ENCODE results near the gene CAMK4.

The CAMK4 gene

GRCh38 chr5:111512375-111513130 lies 288.4 kb downstream of the CAMK4 start, which contains the start of gene STARD4:
Gene STARD4 (minus strand): TSS chr5:111512535. CDS start chr5:111507433, 5,102 bp downstream.
- ChIA-PET CTCF (interaction anchor here (0.6 to 1.3 kb wide), 4 partner anchors 19 to 322 kb away, joined by 3 to 6 read pairs (median 4); no protein-coding TSS in a partner anchor), POLR2A (ENCODE audit: low non-redundant PET) (no interaction called here)
- TF ChIP-seq CTCF (conservative IDR thresholded peaks at IDR 0.05; ENCODE audit: low read depth), result no peak

GRCh38 chr5:111513131-111513520 lies 288.9 kb downstream of the CAMK4 start:
- peak overlapping the region; percentile 97 for H3K27ac ChIP-seq
- CTCF ChIA-PET, result interaction anchor here (0.6 kb wide), 1 partner anchor 321 kb away, joined by 3 read pairs; no protein-coding TSS in a partner anchor
- no peak for TF ChIP-seq CTCF (conservative IDR thresholded peaks at IDR 0.05; ENCODE audit: low read depth)
- DNase-seq (ENCODE audit: low spot score), result no peak
- POLR2A ChIA-PET (ENCODE audit: low non-redundant PET), result no interaction called here

More at GRCh38 chr5:111512375-111513130, 288.4 kb downstream of the CAMK4 start, which contains the start of gene STARD4:
- H3K27ac ChIP-seq, result peak within 1 kb of the TSS; percentile 97
- DNase-seq (ENCODE audit: low spot score), result peak; percentile 99

GRCh38 chr5:111514087-111514486 lies 289.9 kb downstream of the CAMK4 start:
- H3K27ac ChIP-seq, result no peak overlapping the region
- no peak for DNase-seq (ENCODE audit: low spot score)
- TF ChIP-seq CTCF (conservative IDR thresholded peaks at IDR 0.05; ENCODE audit: low read depth), result no peak
- CTCF ChIA-PET, result no interaction called here
- POLR2A ChIA-PET (ENCODE audit: low non-redundant PET), result no interaction called here

GRCh38 chr5:111517853-111518501 lies 293.8 kb downstream of the CAMK4 start:
- H3K27ac ChIP-seq, result no peak overlapping the region
- ChIA-PET POLR2A (ENCODE audit: low non-redundant PET) (no interaction called here), CTCF (no interaction called here)
- TF ChIP-seq CTCF (conservative IDR thresholded peaks at IDR 0.05; ENCODE audit: low read depth), result no peak
- DNase-seq (ENCODE audit: low spot score), result no peak

- no peak for DNase-seq (ENCODE audit: low spot score)
- no peak for TF ChIP-seq CTCF (conservative IDR thresholded peaks at IDR 0.05; ENCODE audit: low read depth)
- no peak overlapping the region for H3K27ac ChIP-seq
- ChIA-PET CTCF (no interaction called here), POLR2A (ENCODE audit: low non-redundant PET) (no interaction called here)
Measured at GRCh38 chr5:111518777-111519176, 294.6 kb downstream of the CAMK4 start.

- no peak for TF ChIP-seq CTCF (conservative IDR thresholded peaks at IDR 0.05; ENCODE audit: low read depth)
- no peak for DNase-seq (ENCODE audit: low spot score)
- CTCF ChIA-PET, result interaction anchor here (1.3 kb wide), 1 partner anchor 9 kb away, joined by 3 read pairs; no protein-coding TSS in a partner anchor
- POLR2A ChIA-PET (ENCODE audit: low non-redundant PET), result no interaction called here
- no peak overlapping the region for H3K27ac ChIP-seq
Measured at GRCh38 chr5:111520908-111521307, 296.7 kb downstream of the CAMK4 start.
